Loucy (cell line): Measurements from ENCODE around the gene LRRC42.

Experiments used
- H2AFZ ChIP-seq: fragments of 200-600 bp; sonication (generic); 2 replicates; pipeline ENCODE4 v1.6.0; 2016; ENCODE audit warnings: antibody characterized with exemption, mild to moderate bottlenecking, low read length, moderate library complexity
- H3F3A ChIP-seq: fragments of 200-600 bp; 2 replicates; pipeline ENCODE4 v1.6.0; 2016; ENCODE audit warnings: antibody characterized with exemption, low read depth, mild to moderate bottlenecking
- H3K27me3 ChIP-seq: fragments of 200-600 bp; sonication (generic); 2 replicates; pipeline ENCODE4 v1.6.1; 2014; ENCODE audit warnings: low read length, mild to moderate bottlenecking; ENCODE audit not compliant: insufficient read depth, poor library complexity, severe bottlenecking
- H3K36me3 ChIP-seq: fragments of 200-600 bp; sonication (generic); 2 replicates; pipeline ENCODE4 v1.6.1; 2016; ENCODE audit warnings: low read length; ENCODE audit not compliant: insufficient read depth
- H3K4me1 ChIP-seq: fragments of 200-600 bp; sonication (generic); 2 replicates; pipeline ENCODE4 v1.5.1; 2014; ENCODE audit warnings: low read length, mild to moderate bottlenecking; ENCODE audit not compliant: insufficient read depth, poor library complexity, severe bottlenecking
- H3K4me2 ChIP-seq: fragments of 200-600 bp; sonication (generic); 2 replicates; pipeline ENCODE4 v1.6.0; 2014; ENCODE audit warnings: antibody characterized with exemption, low read length, low read depth, mild to moderate bottlenecking; ENCODE audit not compliant: poor library complexity, severe bottlenecking
- H3K4me3 ChIP-seq: fragments of 200-600 bp; sonication (generic); 2 replicates; pipeline ENCODE4 v1.5.1; 2014; ENCODE audit warnings: low read length, mild to moderate bottlenecking, mixed read lengths; ENCODE audit not compliant: poor library complexity, severe bottlenecking
- H3K79me2 ChIP-seq: fragments of 200-600 bp; sonication (generic); 2 replicates; pipeline ENCODE4 v1.6.1; 2014; ENCODE audit warnings: low read length; ENCODE audit not compliant: insufficient read depth
- H3K9ac ChIP-seq: fragments of 200-600 bp; sonication (generic); 2 replicates; pipeline ENCODE4 v1.6.0; 2014; ENCODE audit warnings: mild to moderate bottlenecking, low read depth, low read length, moderate library complexity; ENCODE audit not compliant: poor library complexity, severe bottlenecking
- H3K9me2 ChIP-seq: fragments of 200-600 bp; sonication (generic); replicated peaks from 2 replicates; pipeline ENCODE4 v1.6.1; 2016; ENCODE audit warnings: low read depth, low read length, mixed read lengths
- H3K9me3 ChIP-seq: fragments of 200-600 bp; sonication (generic); 2 replicates; pipeline ENCODE4 v1.6.1; 2014; ENCODE audit warnings: mild to moderate bottlenecking, antibody characterized with exemption, low read length, low read depth; ENCODE audit not compliant: insufficient read depth
- H4K20me1 ChIP-seq: fragments of 200-600 bp; sonication (generic); 2 replicates; pipeline ENCODE4 v1.6.0; 2014; ENCODE audit warnings: antibody characterized with exemption, low read length, mild to moderate bottlenecking; ENCODE audit not compliant: insufficient read depth, poor library complexity, severe bottlenecking
- EZH2phosphoT487 ChIP-seq: fragments of 200-600 bp; IDR thresholded peaks from 2 replicates; pipeline ENCODE4 v1.6.1; 2018; ENCODE audit warnings: antibody characterized with exemption, mild to moderate bottlenecking, moderate library complexity, borderline replicate concordance
- TF ChIP-seq, protein P1 (sequence below): fragments of 200-600 bp; sonication (generic); conservative IDR thresholded peaks from 2 replicates; pipeline ENCODE4 v1.5.1; 2014; ENCODE audit warnings: mild to moderate bottlenecking, antibody characterized with exemption, low read length

Gene LRRC42

GRCh38 chr1:53971718-53972117 lies 25.6 kb downstream of the LRRC42 start:
- no peak overlapping the region for H3K4me2 ChIP-seq
- no peak overlapping the region for H3K4me3 ChIP-seq
- no peaks in the 10 kb centered on the region for H3K9me2 ChIP-seq
- no peaks in the 10 kb centered on the region for H3K27me3 ChIP-seq
- H3F3A ChIP-seq: no peaks in the 10 kb centered on the region
- H3K36me3 ChIP-seq: peaks cover 21% of the 10 kb centered on the region; the same call in 1 of the 2 replicates
- H4K20me1 ChIP-seq: no peaks in the 10 kb centered on the region
- H3K4me1 ChIP-seq: peaks cover 8% of the 10 kb centered on the region
- no peak overlapping the region for H2AFZ ChIP-seq
- TF ChIP-seq, protein P1, sequence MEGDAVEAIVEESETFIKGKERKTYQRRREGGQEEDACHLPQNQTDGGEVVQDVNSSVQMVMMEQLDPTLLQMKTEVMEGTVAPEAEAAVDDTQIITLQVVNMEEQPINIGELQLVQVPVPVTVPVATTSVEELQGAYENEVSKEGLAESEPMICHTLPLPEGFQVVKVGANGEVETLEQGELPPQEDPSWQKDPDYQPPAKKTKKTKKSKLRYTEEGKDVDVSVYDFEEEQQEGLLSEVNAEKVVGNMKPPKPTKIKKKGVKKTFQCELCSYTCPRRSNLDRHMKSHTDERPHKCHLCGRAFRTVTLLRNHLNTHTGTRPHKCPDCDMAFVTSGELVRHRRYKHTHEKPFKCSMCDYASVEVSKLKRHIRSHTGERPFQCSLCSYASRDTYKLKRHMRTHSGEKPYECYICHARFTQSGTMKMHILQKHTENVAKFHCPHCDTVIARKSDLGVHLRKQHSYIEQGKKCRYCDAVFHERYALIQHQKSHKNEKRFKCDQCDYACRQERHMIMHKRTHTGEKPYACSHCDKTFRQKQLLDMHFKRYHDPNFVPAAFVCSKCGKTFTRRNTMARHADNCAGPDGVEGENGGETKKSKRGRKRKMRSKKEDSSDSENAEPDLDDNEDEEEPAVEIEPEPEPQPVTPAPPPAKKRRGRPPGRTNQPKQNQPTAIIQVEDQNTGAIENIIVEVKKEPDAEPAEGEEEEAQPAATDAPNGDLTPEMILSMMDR: no peak
- no peak for TF ChIP-seq EZH2phosphoT487
- H3K9ac ChIP-seq: no peak overlapping the region
- H3K9me3 ChIP-seq: no peaks in the 10 kb centered on the region
- H3K79me2 ChIP-seq: no peaks in the 10 kb centered on the region

DNA sequence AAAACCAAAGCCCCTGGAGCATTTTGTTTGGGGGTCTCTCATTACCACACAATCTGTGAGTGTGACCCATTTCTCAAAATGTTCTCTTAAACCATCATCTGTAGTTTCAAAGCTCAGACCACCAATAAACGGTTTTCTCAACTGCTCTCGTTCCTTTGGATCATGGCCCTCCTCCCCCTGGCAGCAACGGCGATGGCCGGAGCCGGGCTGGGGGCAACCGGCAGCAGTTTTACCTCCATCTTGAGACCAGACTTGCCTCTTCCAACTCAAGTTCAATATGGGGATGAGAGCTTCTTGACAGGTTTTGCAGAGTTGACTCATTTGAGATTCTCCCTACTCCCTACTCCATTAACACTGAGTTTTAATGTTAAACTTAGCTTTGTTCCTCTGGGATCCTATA lies 29.7 kb downstream of the LRRC42 start:
- H3K4me2 ChIP-seq: no peak overlapping the region
- TF ChIP-seq, protein P1: no peak
- no peak for TF ChIP-seq EZH2phosphoT487

DNA sequence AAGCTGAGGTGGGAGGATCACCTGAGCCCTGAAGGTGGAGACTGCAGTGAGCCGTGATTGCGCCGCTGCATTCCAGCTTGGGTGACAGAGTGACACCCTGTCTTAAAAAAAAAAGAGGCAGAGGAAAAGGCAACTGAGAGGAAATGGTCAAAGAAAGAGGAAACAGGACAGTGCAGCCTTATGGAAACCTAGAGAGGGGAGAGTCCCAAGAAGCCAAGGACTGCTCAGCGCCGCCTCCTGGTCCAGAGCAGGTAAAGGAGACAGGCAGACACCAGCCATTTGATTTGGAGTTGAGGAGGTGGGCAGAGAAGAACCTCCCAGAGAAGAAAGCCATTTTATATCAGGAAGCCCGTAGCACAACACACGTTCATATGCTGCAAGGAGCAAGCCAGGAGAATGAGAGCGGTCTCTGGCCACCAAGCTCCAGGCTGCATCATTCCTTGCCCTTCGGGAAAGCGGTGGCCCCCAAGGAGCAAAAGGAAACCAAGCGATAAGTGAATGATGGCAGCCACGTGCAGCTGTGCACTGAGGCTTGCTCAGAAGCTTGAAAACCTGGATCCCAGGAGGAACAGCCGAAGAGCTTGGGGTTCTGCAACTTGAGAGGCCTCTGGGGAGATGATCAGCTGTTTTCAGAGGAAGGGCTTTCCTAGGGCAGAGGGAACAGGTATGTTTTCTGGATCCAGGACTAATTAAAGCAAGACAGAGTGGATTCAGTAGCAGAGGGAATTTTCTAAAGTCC lies 33.7 kb downstream of the LRRC42 start:
- Histone ChIP-seq H3K79me2 (no peaks in the 10 kb centered on the region), H2AFZ (no peak overlapping the region), H3K9me3 (no peaks in the 10 kb centered on the region), H3K9ac (no peak overlapping the region), H3K4me1 (peaks cover 8% of the 10 kb centered on the region), H3K36me3 (no peaks in the 10 kb centered on the region), H3K9me2 (no peaks in the 10 kb centered on the region), H3K4me2 (no peak overlapping the region), H3F3A (no peaks in the 10 kb centered on the region), H4K20me1 (no peaks in the 10 kb centered on the region), H3K4me3 (no peak overlapping the region), H3K27me3 (no peaks in the 10 kb centered on the region)
- no peak for TF ChIP-seq EZH2phosphoT487
- TF ChIP-seq, protein P1: no peak

More for the DNA sequence above, 29.7 kb downstream of the LRRC42 start:
- H3K79me2 ChIP-seq: no peaks in the 10 kb centered on the region
- H3K4me1 ChIP-seq: peaks cover 8% of the 10 kb centered on the region
- no peak overlapping the region for H3K9ac ChIP-seq
- H3K9me2 ChIP-seq: no peaks in the 10 kb centered on the region
- H4K20me1 ChIP-seq: no peaks in the 10 kb centered on the region
- H3K27me3 ChIP-seq: no peaks in the 10 kb centered on the region
- no peak overlapping the region for H2AFZ ChIP-seq
- H3K9me3 ChIP-seq: no peaks in the 10 kb centered on the region
- no peak overlapping the region for H3K4me3 ChIP-seq
- no peaks in the 10 kb centered on the region for H3F3A ChIP-seq
- H3K36me3 ChIP-seq: no peaks in the 10 kb centered on the region
